WTC11 (cell line): ENCODE measurements around the gene MYH11.

ENCODE experiments used
- ATF3 ChIP-seq: sonication (generic); formaldehyde crosslinking; conservative IDR thresholded peaks from 2 replicates; pipeline ENCODE4 v1.8.1; 2022; ENCODE audit warnings: mild to moderate bottlenecking, missing genetic modification reagents
- CREB1 ChIP-seq: sonication (generic); formaldehyde crosslinking; IDR thresholded peaks from 2 replicates; pipeline ENCODE4 v1.8.0; 2023; ENCODE audit warnings: mild to moderate bottlenecking, missing genetic modification reagents
- CREM ChIP-seq: sonication (generic); formaldehyde crosslinking; IDR thresholded peaks from 2 replicates; pipeline ENCODE4 v1.8.1; 2022; ENCODE audit warnings: mild to moderate bottlenecking, missing genetic modification reagents, moderate library complexity
- CTCF ChIP-seq: fragments of 200-600 bp; IDR thresholded peaks from 2 replicates; pipeline ENCODE4 v1.8.0; 2022; ENCODE audit warnings: antibody characterized with exemption
- E2F4 ChIP-seq: sonication (generic); formaldehyde crosslinking; IDR thresholded peaks from 2 replicates; pipeline ENCODE4 v1.8.1; 2022; ENCODE audit warnings: low read depth, mild to moderate bottlenecking, moderate library complexity, missing genetic modification reagents, borderline replicate concordance
- ETV6 ChIP-seq: sonication (generic); formaldehyde crosslinking; IDR thresholded peaks from 2 replicates; pipeline ENCODE4 v1.8.1; 2022; ENCODE audit warnings: mild to moderate bottlenecking, missing genetic modification reagents
- MLX ChIP-seq: sonication (generic); formaldehyde crosslinking; IDR thresholded peaks from 2 replicates; pipeline ENCODE4 v1.8.1; 2023; ENCODE audit warnings: mild to moderate bottlenecking, missing genetic modification reagents, moderate library complexity
- NR3C1 ChIP-seq: sonication (generic); formaldehyde crosslinking; conservative IDR thresholded peaks from 2 replicates; pipeline ENCODE4 v1.8.1; 2023; ENCODE audit warnings: low read depth, mild to moderate bottlenecking, missing genetic modification reagents
- PRRX2 ChIP-seq: fragments of 250-450 bp; sonication (Bioruptor Pico); IDR thresholded peaks from 2 replicates; pipeline ENCODE4 v1.8.0; 2021; ENCODE audit warnings: mild to moderate bottlenecking
- SMAD4 ChIP-seq: sonication (generic); formaldehyde crosslinking; IDR thresholded peaks from 2 replicates; pipeline ENCODE4 v1.8.0; 2022; ENCODE audit warnings: mild to moderate bottlenecking, missing genetic modification reagents
- STAT6 ChIP-seq: sonication (generic); formaldehyde crosslinking; conservative IDR thresholded peaks from 2 replicates; pipeline ENCODE4 v1.8.1; 2023; ENCODE audit warnings: mild to moderate bottlenecking, low read depth, missing genetic modification reagents, moderate library complexity
- TF ChIP-seq, protein P1 (sequence below): sonication (generic); formaldehyde crosslinking; IDR thresholded peaks from 2 replicates; pipeline ENCODE4 v1.8.1; 2023; ENCODE audit warnings: mild to moderate bottlenecking, moderate library complexity, missing genetic modification reagents
- TF ChIP-seq, protein P2 (sequence below): sonication (generic); formaldehyde crosslinking; IDR thresholded peaks from 2 replicates; pipeline ENCODE4 v1.8.0; 2022; ENCODE audit warnings: mild to moderate bottlenecking, missing genetic modification reagents

DNA sequence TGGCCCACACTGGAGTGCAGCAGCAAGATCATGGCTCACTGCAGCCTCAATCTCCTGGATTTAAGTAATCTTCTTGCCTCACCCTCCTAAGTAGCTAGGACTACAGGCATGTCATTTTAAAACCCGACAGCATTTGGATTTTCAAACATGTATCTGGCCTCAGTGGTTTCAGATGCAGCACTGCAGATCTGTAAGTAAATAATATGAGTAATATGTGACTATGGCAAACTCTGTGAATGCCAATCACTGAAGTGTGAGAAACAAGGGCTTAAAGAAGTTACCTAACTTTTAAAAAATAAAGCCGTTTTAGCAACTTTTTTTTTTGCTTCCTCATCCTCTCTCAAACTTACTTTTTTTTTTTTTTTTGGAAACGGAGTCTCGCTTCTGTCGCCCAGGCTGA is 19.7 kb upstream of the MYH11 start:
- no peak for TF ChIP-seq PRRX2 (CRISPR knock-in tag)
- no peak for TF ChIP-seq MLX (CRISPR knock-in tag)
- no peak for TF ChIP-seq ETV6 (CRISPR knock-in tag)
- no peak for TF ChIP-seq ATF3
- TF ChIP-seq NR3C1 (CRISPR knock-in tag): no peak
- no peak for TF ChIP-seq SMAD4 (CRISPR knock-in tag)
- TF ChIP-seq CREM (CRISPR knock-in tag): no peak
- no peak for TF ChIP-seq E2F4 (CRISPR knock-in tag)
- TF ChIP-seq CTCF: no peak
- TF ChIP-seq, protein P1, sequence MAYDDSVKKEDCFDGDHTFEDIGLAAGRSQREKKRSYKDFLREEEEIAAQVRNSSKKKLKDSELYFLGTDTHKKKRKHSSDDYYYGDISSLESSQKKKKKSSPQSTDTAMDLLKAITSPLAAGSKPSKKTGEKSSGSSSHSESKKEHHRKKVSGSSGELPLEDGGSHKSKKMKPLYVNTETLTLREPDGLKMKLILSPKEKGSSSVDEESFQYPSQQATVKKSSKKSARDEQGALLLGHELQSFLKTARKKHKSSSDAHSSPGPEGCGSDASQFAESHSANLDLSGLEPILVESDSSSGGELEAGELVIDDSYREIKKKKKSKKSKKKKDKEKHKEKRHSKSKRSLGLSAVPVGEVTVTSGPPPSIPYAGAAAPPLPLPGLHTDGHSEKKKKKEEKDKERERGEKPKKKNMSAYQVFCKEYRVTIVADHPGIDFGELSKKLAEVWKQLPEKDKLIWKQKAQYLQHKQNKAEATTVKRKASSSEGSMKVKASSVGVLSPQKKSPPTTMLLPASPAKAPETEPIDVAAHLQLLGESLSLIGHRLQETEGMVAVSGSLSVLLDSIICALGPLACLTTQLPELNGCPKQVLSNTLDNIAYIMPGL: no peak
- TF ChIP-seq STAT6 (CRISPR knock-in tag): no peak
- no peak for TF ChIP-seq CREB1
- TF ChIP-seq, protein P2, sequence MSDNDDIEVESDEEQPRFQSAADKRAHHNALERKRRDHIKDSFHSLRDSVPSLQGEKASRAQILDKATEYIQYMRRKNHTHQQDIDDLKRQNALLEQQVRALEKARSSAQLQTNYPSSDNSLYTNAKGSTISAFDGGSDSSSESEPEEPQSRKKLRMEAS (CRISPR knock-in tag): no peak
